Caco-2 (cell line): ENCODE data around the gene PEX5. TPM values are rescaled to one million over a fixed set of nuclear protein-coding genes. Genes with fewer than 3 reads are reported as not detected.
"Not testable (repeated sequence)": the region's sequence is repeated elsewhere in the genome, so short reads cannot be mapped to it uniquely, and the experiment has no call there.

ENCODE experiments used
- BruUV-seq: library from RNA; stranded (reverse); fragments of 400-500 nt; replicated peaks from 2 replicates; lab custom pipeline; 2021; lab: Mats Ljungman, UMichigan
- CTCF ChIA-PET: fragments of 300-600 bp; sonication (Branson Sonifier 250); formaldehyde crosslinking; loops from one replicate; lab custom pipeline; 2022; ENCODE audit warnings: antibody characterized with exemption; lab: Charles Lee
- POLR2A ChIA-PET: fragments of 300-600 bp; sonication (Branson Sonifier 250); formaldehyde crosslinking; loops from one replicate; lab custom pipeline; 2022; ENCODE audit warnings: antibody characterized with exemption; lab: Charles Lee
- DNase-seq, 2 experiments: peaks; one replicate each; pipeline versions ENCODE4 v3.0.0 to v3.0.0-alpha.2; 2020 to 2022
- H3K27me3 ChIP-seq: replicated peaks from 2 replicates; pipeline ENCODE4 v1.6.0; 2011; ENCODE audit warnings: low read length; ENCODE audit not compliant: control insufficient read depth, insufficient read depth
- H3K36me3 ChIP-seq: 2 replicates; pipeline ENCODE4 v1.5.1; 2011; ENCODE audit warnings: low read length; ENCODE audit not compliant: control insufficient read depth, insufficient read depth
- H3K4me1 ChIP-seq: fragments of 250-450 bp; sonication (Bioruptor Pico); 2 replicates; pipeline ENCODE4 v1.5.1; 2020; ENCODE audit warnings: mild to moderate bottlenecking
- H3K4me3 ChIP-seq: 2 replicates; pipeline ENCODE4 v1.5.1; 2011; ENCODE audit warnings: low read depth, mild to moderate bottlenecking, control low read depth, low read length
- H3K9me3 ChIP-seq: fragments of 250-450 bp; sonication (Bioruptor Pico); 2 replicates; pipeline ENCODE4 v1.5.1; 2020; ENCODE audit warnings: mild to moderate bottlenecking, moderate library complexity
- H3K27ac Mint-ChIP-seq: one replicate; pipeline ENCODE4 v1.8.0; 2022; ENCODE audit warnings: mixed read lengths; ENCODE audit not compliant: unreplicated experiment
- H3K27me3 Mint-ChIP-seq: one replicate; pipeline ENCODE4 v1.8.0; 2022; ENCODE audit warnings: mixed read lengths; ENCODE audit not compliant: insufficient read depth, unreplicated experiment
- H3K36me3 Mint-ChIP-seq: one replicate; pipeline ENCODE4 v1.8.0; 2022; ENCODE audit warnings: mild to moderate bottlenecking, mixed read lengths; ENCODE audit not compliant: insufficient read depth, unreplicated experiment
- H3K4me1 Mint-ChIP-seq: one replicate; pipeline ENCODE4 v1.8.0; 2022; ENCODE audit warnings: low read depth, mixed read lengths; ENCODE audit not compliant: unreplicated experiment
- H3K4me3 Mint-ChIP-seq: one replicate; pipeline ENCODE4 v1.8.0; 2022; ENCODE audit warnings: mild to moderate bottlenecking, moderate library complexity, mixed read lengths; ENCODE audit not compliant: unreplicated experiment
- H3K9me3 Mint-ChIP-seq: one replicate; pipeline ENCODE4 v1.8.0; 2022; ENCODE audit warnings: mixed read lengths; ENCODE audit not compliant: unreplicated experiment
- CTCF ChIP-seq, 2 experiments: fragments of 200-600 bp in 1 of 2; IDR thresholded peaks; 1 replicate in 1 of 2; 2 replicates in 1 of 2; pipeline versions ENCODE4 v1.5.1 to v1.8.0; 2011 to 2022; ENCODE audit warnings: antibody characterized with exemption in 1 of 2, control low read depth in 1 of 2, inconsistent platforms in 1 of 2, low read depth in 1 of 2, low read length in 1 of 2, mild to moderate bottlenecking in 1 of 2, moderate library complexity in 1 of 2; ENCODE audit not compliant: insufficient read depth in 1 of 2, severe bottlenecking in 1 of 2, unreplicated experiment in 1 of 2
- intact Hi-C: fragments of 100-400 bp; cut with micrococcal nuclease; formaldehyde crosslinking; loops from one replicate; pipeline ENCODE4 v1.10.0; 2022; ENCODE audit not compliant: unreplicated experiment
- total RNA-seq: library from RNA; stranded (reverse); gene quantifications from 2 replicates; pipeline ENCODE4 v1.2.3, GENCODE V29; 2022

Gene PEX5
- total RNA-seq, 1 experiment from 2014 or later: 74.5 TPM

GRCh38 chr12:7241404-7242005 is 52.0 kb downstream of the PEX5 start:
- H3K27me3 Mint-ChIP-seq: peaks cover 10% of the 10 kb centered on the region
- H3K4me1 Mint-ChIP-seq: no peaks in the 10 kb centered on the region
- no peaks in the 10 kb centered on the region for H3K9me3 Mint-ChIP-seq
- Histone ChIP-seq H3K4me3 (no peak overlapping the region), H3K4me1 (no peaks in the 10 kb centered on the region), H3K36me3 (no peaks in the 10 kb centered on the region), H3K27me3 (no peaks in the 10 kb centered on the region), H3K9me3 (peaks cover 3% of the 10 kb centered on the region; the same call in 1 of the 2 replicates)
- BruUV-seq: no TSS peak
- H3K27ac Mint-ChIP-seq: no peak overlapping the region
- no peak overlapping the region for H3K4me3 Mint-ChIP-seq
- no peaks in the 10 kb centered on the region for H3K36me3 Mint-ChIP-seq
- intact Hi-C loops: no loop called here
- ChIA-PET CTCF (no interaction called here), POLR2A (no interaction called here)
- TF ChIP-seq CTCF (IDR thresholded peaks at IDR 0.05; ENCODE audit: insufficient read depth in 1 of 2, low read depth in 1 of 2, low read length in 1 of 2, severe bottlenecking in 1 of 2, unreplicated experiment in 1 of 2): no peak
- DNase-seq: no peak

- Mint-ChIP-seq H3K9me3 (no peaks in the 10 kb centered on the region), H3K27me3 (peaks cover 10% of the 10 kb centered on the region), H3K4me3 (no peak overlapping the region), H3K27ac (no peak overlapping the region), H3K36me3 (no peaks in the 10 kb centered on the region), H3K4me1 (no peaks in the 10 kb centered on the region)
- intact Hi-C loops: no loop called here
- H3K4me1 ChIP-seq: no peaks in the 10 kb centered on the region
- H3K9me3 ChIP-seq: peaks cover 3% of the 10 kb centered on the region; the same call in 1 of the 2 replicates
- H3K36me3 ChIP-seq: no peaks in the 10 kb centered on the region
- no peak for DNase-seq
- TF ChIP-seq CTCF (IDR thresholded peaks at IDR 0.05; ENCODE audit: insufficient read depth in 1 of 2, low read depth in 1 of 2, low read length in 1 of 2, severe bottlenecking in 1 of 2, unreplicated experiment in 1 of 2): no peak
- H3K27me3 ChIP-seq: no peaks in the 10 kb centered on the region
- POLR2A ChIA-PET: no interaction called here
- CTCF ChIA-PET: no interaction called here
- BruUV-seq: no TSS peak
- H3K4me3 ChIP-seq: no peak overlapping the region
Observed at GRCh38 chr12:7242176-7243101, 53.0 kb downstream of the PEX5 start.

- POLR2A ChIA-PET, CTCF ChIA-PET, H3K27me3 Mint-ChIP-seq, DNase-seq, H3K36me3 ChIP-seq, H3K9me3 Mint-ChIP-seq, H3K36me3 Mint-ChIP-seq, H3K27ac Mint-ChIP-seq, H3K4me3 ChIP-seq, H3K27me3 ChIP-seq, H3K4me1 Mint-ChIP-seq, H3K4me1 ChIP-seq, intact Hi-C loops, H3K4me3 Mint-ChIP-seq, BruUV-seq: not testable (repeated sequence)
- H3K9me3 ChIP-seq: peaks cover 15% of the 10 kb centered on the region
Observed at GRCh38 chr12:7251328-7251996, 62.0 kb downstream of the PEX5 start.
